MCF 10A (cell line): ENCODE measurements around the gene CSF3R. TPM values are rescaled to one million over a fixed set of nuclear protein-coding genes. Genes with fewer than 3 reads are reported as not detected.
A peak's percentile ranks its signal among the peaks of the same experiment; 100 is the strongest.

Experiments
- BruUV-seq: library from RNA; stranded (reverse); fragments of 400-500 nt; replicated peaks from 2 replicates; lab custom pipeline; 2021; lab: Mats Ljungman, UMichigan
- CTCF ChIA-PET: fragments of 300-600 bp; sonication (Branson Sonifier 250); formaldehyde crosslinking; extraction: SDS; loops from one replicate; lab custom pipeline; 2021; ENCODE audit warnings: antibody characterized with exemption, inconsistent platforms; lab: Yijun Ruan, JAX
- POLR2A ChIA-PET: fragments of 300-600, 350-650 bp; sonication (Branson Sonifier 250); formaldehyde crosslinking; extraction: SDS; loops from one replicate; lab custom pipeline; 2020; ENCODE audit warnings: antibody characterized with exemption, inconsistent platforms; lab: Yijun Ruan, JAX
- DNase-seq: peaks from one replicate; pipeline ENCODE4 v3.0.0-alpha.2; 2018; ENCODE audit not compliant: unreplicated experiment
- H3K27ac Mint-ChIP-seq: one replicate; pipeline ENCODE4 v1.8.0; 2022; ENCODE audit warnings: mild to moderate bottlenecking, low read depth, mixed read lengths; ENCODE audit not compliant: unreplicated experiment
- H3K27me3 Mint-ChIP-seq: one replicate; pipeline ENCODE4 v1.8.0; 2022; ENCODE audit warnings: mixed read lengths; ENCODE audit not compliant: insufficient read depth, unreplicated experiment
- H3K36me3 Mint-ChIP-seq: one replicate; pipeline ENCODE4 v1.8.0; 2022; ENCODE audit warnings: mild to moderate bottlenecking, moderate library complexity, mixed read lengths; ENCODE audit not compliant: insufficient read depth, unreplicated experiment
- H3K4me1 Mint-ChIP-seq: one replicate; pipeline ENCODE4 v1.8.0; 2022; ENCODE audit warnings: mixed read lengths; ENCODE audit not compliant: insufficient read depth, unreplicated experiment
- H3K4me3 Mint-ChIP-seq: one replicate; pipeline ENCODE4 v1.8.0; 2022; ENCODE audit warnings: mild to moderate bottlenecking, moderate library complexity, mixed read lengths; ENCODE audit not compliant: unreplicated experiment
- H3K9me3 Mint-ChIP-seq: one replicate; pipeline ENCODE4 v1.8.0; 2022; ENCODE audit warnings: mixed read lengths; ENCODE audit not compliant: unreplicated experiment
- CTCF ChIP-seq: fragments of 200-600 bp; IDR thresholded peaks from one replicate; pipeline ENCODE4 v1.8.0; 2022; ENCODE audit warnings: antibody characterized with exemption, mild to moderate bottlenecking; ENCODE audit not compliant: unreplicated experiment
- intact Hi-C: fragments of 100-400 bp; cut with micrococcal nuclease; formaldehyde crosslinking; loops from 2 replicates; pipeline ENCODE4 v1.14.1; 2022
- total RNA-seq: library from RNA; stranded (reverse); gene quantifications from 2 replicates; pipeline ENCODE4 v1.2.3, GENCODE V29; 2022

CSF3R gene
- total RNA-seq, 1 experiment from 2014 or later: not detected

- DNase-seq: no peak
- Mint-ChIP-seq H3K27ac (no peak overlapping the region), H3K36me3 (peaks cover 7% of the 10 kb centered on the region), H3K4me3 (no peak overlapping the region), H3K9me3 (no peaks in the 10 kb centered on the region), H3K27me3 (no peaks in the 10 kb centered on the region), H3K4me1 (peaks cover 15% of the 10 kb centered on the region)
- ChIA-PET POLR2A (interaction anchor here (1.6 kb wide), 1 partner anchor 25 kb away, joined by 3 read pairs; no protein-coding TSS in a partner anchor), CTCF (interaction anchor here (2.2 kb wide), 1 partner anchor 83 kb away, joined by 10 read pairs; no protein-coding TSS in a partner anchor)
- BruUV-seq: no TSS peak
- TF ChIP-seq CTCF: no peak
- intact Hi-C loops: no loop called here
These were observed 56.9 kb downstream of the CSF3R start for GRCh38 chr1:36425791-36426190.

- intact Hi-C loops: loop anchor here (1.0 to 2.0 kb wide), 5 partner anchors 53 to 233 kb away; partner anchors contain the start of gene SH3D21
- ChIA-PET CTCF (interaction anchor here (0.6 to 2.4 kb wide), 19 partner anchors 10 to 233 kb away, joined by 3 to 18 read pairs (median 3); partner anchors contain the start of genes LSM10 and STK40), POLR2A (interaction anchor here (1.0 to 1.6 kb wide), 5 partner anchors 28 to 122 kb away, joined by 3 to 5 read pairs (median 4); partner anchors contain the start of genes OSCP1 and SH3D21)
- H3K27me3 Mint-ChIP-seq: no peaks in the 10 kb centered on the region
- no TSS peak for BruUV-seq
- no peak overlapping the region for H3K4me3 Mint-ChIP-seq
- peaks cover 7% of the 10 kb centered on the region for H3K36me3 Mint-ChIP-seq
- no peak for TF ChIP-seq CTCF
- H3K27ac Mint-ChIP-seq: peak overlapping the region; percentile 76
- peaks cover 19% of the 10 kb centered on the region for H3K4me1 Mint-ChIP-seq
- H3K9me3 Mint-ChIP-seq: no peaks in the 10 kb centered on the region
- DNase-seq: no peak
These were observed 61.1 kb downstream of the CSF3R start for GRCh38 chr1:36421649-36422048.

- Mint-ChIP-seq H3K4me1 (peaks cover 12% of the 10 kb centered on the region), H3K4me3 (no peak overlapping the region), H3K36me3 (peaks cover 7% of the 10 kb centered on the region), H3K27me3 (no peaks in the 10 kb centered on the region), H3K27ac (peak overlapping the region; percentile 76), H3K9me3 (no peaks in the 10 kb centered on the region)
- TF ChIP-seq CTCF: peak; percentile 96
- BruUV-seq: no TSS peak
- POLR2A ChIA-PET: interaction anchor here (1.0 to 2.1 kb wide), 5 partner anchors 23 to 34 kb away, joined by 3 to 7 read pairs (median 4); partner anchors contain the start of genes LSM10 and OSCP1
- peak; percentile 83 for DNase-seq
- intact Hi-C loops: loop anchor here (1.0 to 2.0 kb wide), 8 partner anchors 35 to 322 kb away; partner anchors contain the start of genes SH3D21 and TRAPPC3
- CTCF ChIA-PET: interaction anchor here (0.6 to 2.3 kb wide), 16 partner anchors 8 to 271 kb away, joined by 3 to 36 read pairs (median 4); partner anchors contain the start of genes LSM10 and TRAPPC3
These were observed 61.8 kb downstream of the CSF3R start for GRCh38 chr1:36420836-36421317.

- CTCF ChIA-PET: interaction anchor here (0.6 to 2.3 kb wide), 20 partner anchors 9 to 1395 kb away, joined by 3 to 36 read pairs (median 4); partner anchors contain the start of genes LSM10 and TRAPPC3
- H3K4me1 Mint-ChIP-seq: peaks cover 8% of the 10 kb centered on the region
- no peak overlapping the region for H3K27ac Mint-ChIP-seq
- peaks cover 2% of the 10 kb centered on the region for H3K36me3 Mint-ChIP-seq
- H3K27me3 Mint-ChIP-seq: no peaks in the 10 kb centered on the region
- no TSS peak for BruUV-seq
- intact Hi-C loops: loop anchor here (1.0 to 2.0 kb wide), 6 partner anchors 34 to 321 kb away; partner anchors contain the start of genes SH3D21 and TRAPPC3
- POLR2A ChIA-PET: interaction anchor here (0.6 to 2.1 kb wide), 3 partner anchors 23 to 114 kb away, joined by 3 to 7 read pairs (median 5); partner anchors contain the start of genes LSM10 and SH3D21
- TF ChIP-seq CTCF: no peak
- no peak for DNase-seq
- no peak overlapping the region for H3K4me3 Mint-ChIP-seq
- H3K9me3 Mint-ChIP-seq: no peaks in the 10 kb centered on the region
These were observed 62.3 kb downstream of the CSF3R start for GRCh38 chr1:36420409-36420808.
